AG10803 (cell line): ENCODE data around the gene CD33.

Source experiments
- DNase-seq: peaks from one replicate; pipeline ENCODE4 v3.0.0; 2010; ENCODE audit warnings: low read depth
- H3K4me3 ChIP-seq: 2 replicates; pipeline ENCODE4 v1.5.1; 2011; ENCODE audit warnings: mild to moderate bottlenecking, low read length, control low read depth
- TF ChIP-seq, protein P1 (sequence below): conservative IDR thresholded peaks from 2 replicates; pipeline ENCODE4 v1.5.1; 2011; ENCODE audit warnings: mild to moderate bottlenecking, low read length, control low read depth, inconsistent platforms

Gene CD33

DNA sequence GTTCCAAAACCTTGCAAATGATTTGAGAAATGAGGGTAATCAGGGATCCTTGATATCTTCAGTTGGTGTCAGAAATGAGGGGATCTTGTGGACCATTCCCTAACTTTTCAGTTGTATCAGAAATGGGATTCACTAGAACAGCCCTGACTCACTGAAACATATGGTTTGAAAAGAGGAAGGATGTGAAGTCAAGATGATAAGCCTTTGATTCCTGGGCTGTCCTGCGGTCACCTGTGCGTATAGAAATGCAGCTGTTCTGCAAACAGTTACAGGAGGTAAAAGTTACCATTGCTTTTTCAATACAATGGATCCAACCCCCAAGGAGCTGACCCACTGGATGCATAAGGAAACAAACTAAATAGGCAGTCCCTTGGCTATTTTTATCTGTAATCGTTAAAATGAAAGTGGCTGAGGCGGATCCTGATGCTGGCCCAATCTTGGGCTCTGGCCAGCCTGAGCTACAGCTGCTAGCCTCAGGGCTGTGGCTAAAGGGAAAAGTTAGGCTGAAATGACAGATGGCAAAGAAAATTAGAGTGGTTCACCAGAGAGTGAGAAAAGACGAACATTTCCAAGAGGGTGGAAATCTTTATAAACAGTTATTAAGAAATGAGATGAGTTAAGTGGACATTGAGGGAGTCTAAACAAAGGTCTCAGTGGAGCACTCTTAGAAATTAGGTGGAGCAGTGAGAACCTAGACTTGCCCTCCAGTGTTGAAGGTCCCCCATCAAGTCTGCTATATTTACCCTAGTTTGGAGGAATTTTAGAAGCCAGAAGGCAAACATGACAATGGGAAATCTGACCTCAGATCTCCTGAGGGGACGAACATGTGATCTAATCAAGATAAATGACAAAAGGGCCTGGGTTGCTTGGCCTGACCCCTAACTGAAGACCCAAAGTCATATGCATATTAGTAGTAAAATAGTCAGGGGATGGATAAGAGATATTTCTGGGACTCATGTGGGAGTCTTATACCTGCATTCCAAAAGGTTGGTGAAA lies 33.6 kb downstream of the CD33 start:
- no peak overlapping the region for H3K4me3 ChIP-seq
- no peak for DNase-seq
- TF ChIP-seq, protein P1, sequence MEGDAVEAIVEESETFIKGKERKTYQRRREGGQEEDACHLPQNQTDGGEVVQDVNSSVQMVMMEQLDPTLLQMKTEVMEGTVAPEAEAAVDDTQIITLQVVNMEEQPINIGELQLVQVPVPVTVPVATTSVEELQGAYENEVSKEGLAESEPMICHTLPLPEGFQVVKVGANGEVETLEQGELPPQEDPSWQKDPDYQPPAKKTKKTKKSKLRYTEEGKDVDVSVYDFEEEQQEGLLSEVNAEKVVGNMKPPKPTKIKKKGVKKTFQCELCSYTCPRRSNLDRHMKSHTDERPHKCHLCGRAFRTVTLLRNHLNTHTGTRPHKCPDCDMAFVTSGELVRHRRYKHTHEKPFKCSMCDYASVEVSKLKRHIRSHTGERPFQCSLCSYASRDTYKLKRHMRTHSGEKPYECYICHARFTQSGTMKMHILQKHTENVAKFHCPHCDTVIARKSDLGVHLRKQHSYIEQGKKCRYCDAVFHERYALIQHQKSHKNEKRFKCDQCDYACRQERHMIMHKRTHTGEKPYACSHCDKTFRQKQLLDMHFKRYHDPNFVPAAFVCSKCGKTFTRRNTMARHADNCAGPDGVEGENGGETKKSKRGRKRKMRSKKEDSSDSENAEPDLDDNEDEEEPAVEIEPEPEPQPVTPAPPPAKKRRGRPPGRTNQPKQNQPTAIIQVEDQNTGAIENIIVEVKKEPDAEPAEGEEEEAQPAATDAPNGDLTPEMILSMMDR, result no peak

DNA sequence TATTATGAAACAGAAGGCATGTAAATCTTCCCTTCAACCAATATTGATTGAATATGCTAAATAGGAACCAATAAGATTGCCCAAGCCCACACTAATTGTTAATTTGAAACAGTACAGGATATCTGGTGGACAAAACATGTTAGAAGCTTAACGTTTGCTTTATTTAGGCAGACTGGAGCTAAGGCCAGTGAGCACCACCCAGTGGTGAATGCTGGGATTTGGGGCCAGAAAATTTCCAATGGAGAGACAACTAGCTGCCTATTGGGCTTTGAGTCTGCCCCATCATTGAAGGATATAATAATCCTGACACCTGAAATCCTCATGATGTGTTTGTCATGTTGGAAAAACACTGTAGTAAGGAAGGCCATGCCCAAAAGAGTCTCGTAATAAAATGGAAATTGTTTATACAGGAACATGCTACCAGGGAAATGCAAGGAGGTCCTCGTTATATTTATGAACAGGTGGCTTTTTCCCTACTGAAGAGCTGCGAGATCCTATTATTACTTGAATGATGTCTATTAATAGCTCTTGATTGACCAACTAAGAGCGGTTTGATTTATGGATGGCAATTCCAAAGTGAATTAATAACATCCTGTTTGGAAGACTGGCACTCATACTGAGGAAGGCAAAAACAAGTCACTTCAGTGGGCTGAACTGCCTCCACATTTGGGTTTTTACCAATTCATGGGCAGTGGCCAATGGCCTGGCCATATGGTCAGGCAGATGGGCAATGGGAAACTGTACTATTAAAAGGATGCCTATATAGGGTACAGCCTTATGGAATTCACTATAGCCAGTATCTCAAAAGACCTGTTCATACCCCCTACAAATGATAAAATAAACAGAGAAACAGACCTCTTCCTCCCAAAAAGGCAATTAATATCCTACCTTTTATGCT lies 34.7 kb downstream of the CD33 start:
- TF ChIP-seq, protein P1, result peak; percentile 73
- DNase-seq, result peak; percentile 26
- H3K4me3 ChIP-seq, result no peak overlapping the region

DNA sequence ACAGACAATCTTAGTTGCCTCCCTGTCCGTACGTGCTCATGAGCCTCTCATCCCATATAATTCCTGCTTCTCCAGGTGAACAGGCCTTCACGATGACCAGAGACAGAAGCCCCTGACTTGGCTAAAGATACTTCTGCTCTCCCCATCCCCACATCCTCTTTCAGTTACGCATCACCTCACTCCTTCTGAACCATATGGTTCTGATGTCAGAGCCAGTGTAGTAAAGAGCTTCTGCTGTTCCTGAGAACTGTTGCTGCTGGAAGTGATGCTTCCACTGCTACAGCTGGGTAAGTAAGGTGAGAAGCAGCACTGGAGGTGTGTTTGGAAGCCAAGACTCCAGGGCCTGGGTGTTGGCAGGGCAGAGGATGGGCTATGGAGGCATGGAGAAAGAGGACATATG lies 38.9 kb downstream of the CD33 start:
- H3K4me3 ChIP-seq, result no peak overlapping the region
- TF ChIP-seq, protein P1, result no peak
- DNase-seq, result no peak

DNA sequence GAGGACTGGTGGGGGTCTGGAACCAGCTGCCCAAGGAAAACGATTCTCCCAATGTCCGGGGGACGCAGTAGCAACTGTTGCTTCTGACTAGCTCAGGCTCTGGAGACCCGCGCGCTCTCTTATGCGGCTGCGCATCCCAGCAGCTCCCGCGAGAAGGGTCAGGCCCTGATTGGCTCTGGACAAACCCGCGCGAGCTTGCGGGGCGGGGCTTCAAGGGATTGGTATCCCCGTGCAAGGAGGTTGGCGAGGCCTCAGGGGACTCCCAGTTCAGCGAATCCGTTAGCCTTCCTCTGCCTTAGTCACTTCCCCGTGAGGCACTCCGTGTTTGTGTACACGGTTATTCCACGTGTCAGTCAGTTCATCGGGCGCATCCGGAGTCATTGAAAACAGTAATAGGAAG lies 46.2 kb downstream of the CD33 start:
- TF ChIP-seq, protein P1, result no peak
- no peak overlapping the region for H3K4me3 ChIP-seq
- no peak for DNase-seq

DNA sequence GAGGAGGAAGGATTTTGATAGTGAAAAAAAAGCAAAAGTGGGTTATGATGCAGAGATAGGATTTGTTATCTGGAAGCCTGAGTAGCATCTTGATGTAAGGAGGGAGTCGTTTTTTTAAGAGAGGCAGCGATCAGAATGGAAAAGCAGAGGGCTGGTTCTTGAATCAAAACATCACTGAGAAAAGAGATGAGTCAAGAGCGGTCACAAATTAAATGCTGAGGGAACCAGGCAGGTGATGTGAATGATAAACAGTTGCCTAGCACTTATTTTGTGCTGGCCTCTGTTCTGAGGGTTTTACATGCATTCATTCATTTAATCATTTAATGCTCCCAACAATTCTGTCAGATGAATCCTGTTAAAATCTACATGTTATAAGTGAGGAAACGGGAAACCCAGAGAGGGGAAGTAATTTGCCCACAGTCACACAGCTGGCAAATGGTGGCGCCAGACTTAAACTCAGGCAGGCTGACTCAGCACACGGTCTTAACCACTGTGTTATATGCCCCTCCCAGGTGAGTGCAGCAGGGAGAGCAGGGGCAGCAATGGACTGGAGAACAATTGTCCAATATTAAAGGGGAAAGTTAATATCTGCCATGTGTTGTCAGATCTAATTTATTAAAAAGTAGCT lies 47.4 kb downstream of the CD33 start:
- TF ChIP-seq, protein P1, result no peak
- no peak for DNase-seq
- H3K4me3 ChIP-seq, result no peak overlapping the region

DNA sequence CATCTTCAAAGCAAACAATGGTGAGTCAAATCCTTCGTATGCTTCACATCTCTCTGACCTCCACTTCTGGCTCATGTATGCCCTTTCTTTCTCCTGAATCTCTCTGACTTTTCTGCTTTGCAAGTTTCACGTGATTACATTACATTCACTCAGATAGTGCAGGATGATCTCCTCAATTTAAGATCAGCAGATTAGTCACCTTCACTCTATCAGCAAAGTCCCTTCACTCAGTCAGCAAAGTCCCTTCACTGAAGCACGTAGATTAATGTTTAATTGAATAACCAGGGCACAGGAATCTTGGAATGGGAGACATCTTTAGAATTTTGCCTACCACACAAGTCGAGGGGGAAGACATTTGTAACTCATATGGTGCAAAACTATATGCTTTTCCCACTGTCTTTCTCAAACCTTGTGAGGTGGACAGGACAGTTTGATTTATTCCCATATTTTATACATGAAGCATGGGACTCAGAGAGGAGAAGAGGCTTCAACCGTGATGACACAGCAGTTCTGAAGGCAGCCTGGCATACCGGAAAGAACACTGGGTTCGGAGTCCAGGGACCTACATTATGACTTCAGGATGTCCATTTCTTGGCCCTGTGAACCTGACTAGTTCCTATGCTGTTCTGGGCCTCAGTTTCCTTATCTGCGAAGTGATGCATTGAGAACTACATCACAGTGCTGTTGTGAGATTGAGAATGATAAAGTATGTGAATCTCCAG lies 49.3 kb downstream of the CD33 start:
- DNase-seq, result no peak
- TF ChIP-seq, protein P1, result no peak
- H3K4me3 ChIP-seq, result no peak overlapping the region
